K562 (cell line): ENCODE data around the gene SMC4. TPM values are rescaled to one million over a fixed set of nuclear protein-coding genes. Genes with fewer than 3 reads are reported as not detected.

Source experiments
- BMI1 ChIP-seq: fragments of 150-350 bp; IDR thresholded peaks from 2 replicates; pipeline ENCODE4 v1.6.1; 2014; ENCODE audit warnings: low read length
- CXXC5 ChIP-seq: fragments of 250-450 bp; sonication (Bioruptor Pico); IDR thresholded peaks from 2 replicates; pipeline ENCODE4 v1.8.0; 2022; ENCODE audit warnings: inconsistent platforms, mild to moderate bottlenecking, moderate library complexity
- ELF4 ChIP-seq: fragments of 450-650 bp; formaldehyde crosslinking; IDR thresholded peaks from 2 replicates; pipeline ENCODE4 v1.4.0; 2022; ENCODE audit warnings: missing genetic modification characterization
- FOXJ2 ChIP-seq: fragments of 200-800 bp; sonication (Bioruptor generic); IDR thresholded peaks from 2 replicates; pipeline ENCODE4 v1.6.1; 2016; ENCODE audit warnings: missing genetic modification characterization, missing compliant biosample characterization
- FOXK2 ChIP-seq, 2 experiments: fragments of 450-650 bp; IDR thresholded peaks in 1 of 2; conservative IDR thresholded peaks in 1 of 2; 2 replicates each; pipeline ENCODE4 v1.6.1; 2016; ENCODE audit warnings: low read depth in 2 of 2, mild to moderate bottlenecking in 1 of 2
- HDAC2 ChIP-seq: fragments of 450-650 bp; IDR thresholded peaks from 2 replicates; pipeline ENCODE4 v1.6.1; 2016; ENCODE audit warnings: mild to moderate bottlenecking
- HNRNPLL ChIP-seq: fragments of 200-400 bp; formaldehyde crosslinking; IDR thresholded peaks from 2 replicates; pipeline ENCODE4 v1.6.1; 2017; ENCODE audit warnings: low read length, low read depth, mild to moderate bottlenecking; ENCODE audit not compliant: poor library complexity, severe bottlenecking
- IRF1 ChIP-seq: sonication (generic); formaldehyde crosslinking; IDR thresholded peaks from 2 replicates; pipeline ENCODE4 v1.8.0; 2022; ENCODE audit warnings: missing genetic modification reagents, mild to moderate bottlenecking, borderline replicate concordance
- LARP7 ChIP-seq: fragments of 450-650 bp; IDR thresholded peaks from 2 replicates; pipeline ENCODE4 v1.6.1; 2016
- MAFK ChIP-seq: IDR thresholded peaks from 2 replicates; pipeline ENCODE4 v1.6.1; 2011; ENCODE audit warnings: low read length, improper control_type of control experiment
- MBD1 ChIP-seq: fragments of 250-450 bp; sonication (Bioruptor Pico); IDR thresholded peaks from 2 replicates; pipeline ENCODE4 v1.8.0; 2022; ENCODE audit warnings: inconsistent platforms
- MCM5 ChIP-seq: fragments of 450-650 bp; IDR thresholded peaks from 2 replicates; pipeline ENCODE4 v1.6.1; 2016; ENCODE audit warnings: low read depth
- PCBP1 ChIP-seq: fragments of 200-400 bp; formaldehyde crosslinking; IDR thresholded peaks from 2 replicates; pipeline ENCODE4 v1.6.1; 2018; ENCODE audit warnings: mild to moderate bottlenecking, low read depth, low read length; ENCODE audit not compliant: poor library complexity, severe bottlenecking
- PURB ChIP-seq: sonication (generic); formaldehyde crosslinking; IDR thresholded peaks from 2 replicates; pipeline ENCODE4 v1.9.0; 2021; ENCODE audit warnings: low read depth, mild to moderate bottlenecking, missing genetic modification reagents
- SIN3A ChIP-seq, 2 experiments: fragments of 150-350 bp in 1 of 2; IDR thresholded peaks; 2 replicates each; pipeline ENCODE4 v1.6.1; 2011 to 2016; ENCODE audit warnings: borderline replicate concordance in 2 of 2, low read depth in 2 of 2, low read length in 2 of 2, mild to moderate bottlenecking in 2 of 2, moderate library complexity in 2 of 2; ENCODE audit not compliant: control insufficient read depth in 1 of 2
- TRIM24 ChIP-seq, 2 experiments: fragments of 450-650 bp; IDR thresholded peaks; 2 replicates each; pipeline ENCODE4 v1.6.1; 2016
- ZFP30 ChIP-seq: fragments of 250-450 bp; sonication (Bioruptor Pico); IDR thresholded peaks from 2 replicates; pipeline ENCODE4 v1.8.0; 2022; ENCODE audit warnings: moderate library complexity, mild to moderate bottlenecking, inconsistent platforms, borderline replicate concordance
- ZNF140 ChIP-seq: fragments of 250-450 bp; sonication (Bioruptor Pico); IDR thresholded peaks from 2 replicates; pipeline ENCODE4 v1.8.0; 2021; ENCODE audit warnings: moderate library complexity, mild to moderate bottlenecking, inconsistent platforms
- ZNF324 ChIP-seq: fragments of 250-450 bp; sonication (Bioruptor Pico); IDR thresholded peaks from 2 replicates; pipeline ENCODE4 v1.4.0; 2020; ENCODE audit warnings: mild to moderate bottlenecking
- ZNF696 ChIP-seq: fragments of 250-450 bp; sonication (Bioruptor Pico); conservative IDR thresholded peaks from 2 replicates; pipeline ENCODE4 v1.4.0; 2020; ENCODE audit warnings: mild to moderate bottlenecking, moderate library complexity
- ZNF76 ChIP-seq: fragments of 250-450 bp; sonication (Bioruptor Pico); IDR thresholded peaks from 2 replicates; pipeline ENCODE4 v1.4.0; 2020; ENCODE audit warnings: mild to moderate bottlenecking, moderate library complexity, borderline replicate concordance
- polyA plus RNA-seq, 8 experiments: library from polyadenylated mRNA; depleted of rRNA in 4 of 8; stranded (reverse) in 5 of 8; unstranded in 3 of 8; fragments of >200 nt; fragmentation: Nextera tagmentation in 2 of 8; fragmentation: Illumina TruSeq in 1 of 8; extraction: Ambion mirVana in 2 of 8; extraction: Trizol in 1 of 8; gene quantifications; 2 replicates each; pipeline versions ENCODE4 v1.2.1 to v1.2.3, GENCODE V29; 2011 to 2014; ENCODE audit warnings: inconsistent platforms in 1 of 8, missing spikeins in 1 of 8
- total RNA-seq, 7 experiments: library from RNA; depleted of rRNA in 6 of 7; stranded (reverse); fragments of >200 nt in 6 of 7; fragmentation: Illumina TruSeq in 2 of 7; extraction: Trizol in 2 of 7; gene quantifications; 2 replicates each; pipeline versions ENCODE4 v1.2.1 to v1.2.3, GENCODE V29; 2011 to 2021; ENCODE audit warnings: low replicate concordance in 1 of 7
- TF ChIP-seq, protein P1 (sequence below): fragments of 450-650 bp; conservative IDR thresholded peaks from 2 replicates; pipeline ENCODE4 v1.6.1; 2016; ENCODE audit warnings: missing genetic modification characterization, low read depth, mild to moderate bottlenecking, control low read depth, missing compliant biosample characterization

SMC4 gene
- total and polyA plus RNA-seq, 9 of the 15 experiments (the other 6 are each of a cell fraction or from before 2014, with no cell fraction given) = 87.9 to 347 (median 176) TPM

DNA sequence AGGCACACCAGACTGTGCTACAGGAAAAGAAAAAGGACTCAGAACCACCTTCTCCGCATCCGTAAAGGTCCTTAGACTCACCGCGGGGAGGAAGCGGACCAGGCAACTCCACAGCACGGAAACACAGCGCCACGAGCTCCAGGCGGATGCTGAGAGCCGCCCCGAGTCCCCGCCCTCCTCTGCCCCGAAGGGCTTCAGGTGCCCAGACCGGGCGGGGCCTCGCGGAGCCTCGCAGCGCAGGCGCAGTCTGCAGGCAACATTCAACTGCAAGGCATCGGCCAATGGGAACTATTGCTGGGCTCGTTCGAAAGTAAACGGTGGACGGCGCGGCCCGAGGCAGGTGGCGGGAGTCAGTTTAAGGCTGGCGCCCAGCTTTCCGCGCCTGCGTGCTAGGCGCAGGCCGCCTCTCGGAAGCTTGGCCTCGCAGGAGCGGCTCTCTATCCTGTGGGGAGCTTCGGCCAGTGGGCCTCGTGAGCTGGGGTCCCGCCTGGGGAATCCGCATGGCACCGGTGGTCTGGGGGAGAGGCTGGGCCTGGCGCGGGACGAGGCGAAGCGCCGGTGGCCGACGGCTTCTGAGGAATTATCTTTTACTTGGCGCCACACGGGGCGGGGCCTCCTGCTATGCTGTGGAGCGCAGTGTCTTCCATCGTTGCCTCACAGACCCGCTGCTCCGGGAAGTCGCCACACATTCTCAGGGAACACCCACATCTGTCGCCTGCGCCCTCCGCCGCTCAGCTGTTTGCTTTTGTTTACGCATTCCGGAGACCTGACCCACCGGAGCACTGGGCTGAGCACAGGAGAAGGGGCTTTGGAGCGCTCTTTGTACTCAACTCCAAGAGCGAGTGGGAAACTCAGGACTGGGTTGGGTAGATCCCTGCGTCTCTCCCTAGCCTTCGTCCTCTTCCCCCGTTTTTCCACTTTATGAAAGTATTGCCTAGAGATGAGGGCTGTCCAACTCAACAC, 50.5 kb downstream of the SMC4 start, which contains the start of gene TRIM59 (continued):
- TF ChIP-seq, protein P1, sequence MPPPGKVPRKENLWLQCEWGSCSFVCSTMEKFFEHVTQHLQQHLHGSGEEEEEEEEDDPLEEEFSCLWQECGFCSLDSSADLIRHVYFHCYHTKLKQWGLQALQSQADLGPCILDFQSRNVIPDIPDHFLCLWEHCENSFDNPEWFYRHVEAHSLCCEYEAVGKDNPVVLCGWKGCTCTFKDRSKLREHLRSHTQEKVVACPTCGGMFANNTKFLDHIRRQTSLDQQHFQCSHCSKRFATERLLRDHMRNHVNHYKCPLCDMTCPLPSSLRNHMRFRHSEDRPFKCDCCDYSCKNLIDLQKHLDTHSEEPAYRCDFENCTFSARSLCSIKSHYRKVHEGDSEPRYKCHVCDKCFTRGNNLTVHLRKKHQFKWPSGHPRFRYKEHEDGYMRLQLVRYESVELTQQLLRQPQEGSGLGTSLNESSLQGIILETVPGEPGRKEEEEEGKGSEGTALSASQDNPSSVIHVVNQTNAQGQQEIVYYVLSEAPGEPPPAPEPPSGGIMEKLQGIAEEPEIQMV (tag) = peak; percentile 61; the same call in 1 of the 2 replicates
- peak; percentile 12; the same call in 1 of the 2 replicates for TF ChIP-seq HDAC2
- TF ChIP-seq MAFK = no peak; the same call in 1 of the 2 replicates
- no peak for TF ChIP-seq MBD1 (CRISPR knock-in tag)
- peak; percentile 50 to 73; a peak in 3 of 4 replicates for TF ChIP-seq FOXK2 (conservative IDR thresholded peaks at IDR 0.05 in 1 of 2, IDR thresholded peaks at IDR 0.05 in 1 of 2; ENCODE audit: low read depth in 2 of 2)
- no peak for TF ChIP-seq ZFP30
- 0 out of 2 replicates have a peak, but pooled peaks have one; percentile 46 for TF ChIP-seq ELF4
- no peak for TF ChIP-seq PURB
- TF ChIP-seq ZNF696 = no peak
- TF ChIP-seq LARP7 = no peak
- no peak for TF ChIP-seq ZNF324 (CRISPR knock-in tag)
- peak; percentile 50; the same call in 1 of the 2 replicates for TF ChIP-seq ZNF76 (CRISPR knock-in tag)
- no peak for TF ChIP-seq MCM5
- peak; percentile 81 for TF ChIP-seq HNRNPLL
- peak; percentile 36 to 75; a peak in 2 of 4 replicates for TF ChIP-seq SIN3A (IDR thresholded peaks at IDR 0.05; ENCODE audit: borderline replicate concordance in 2 of 2, control insufficient read depth in 1 of 2, low read depth in 2 of 2, low read length in 2 of 2)
- peak; percentile 90 for TF ChIP-seq FOXJ2 (tag)
- peak; percentile 97 for TF ChIP-seq CXXC5 (CRISPR knock-in tag)
- TF ChIP-seq BMI1 = no peak
- peak; percentile 81 for TF ChIP-seq PCBP1
- TF ChIP-seq TRIM24 (IDR thresholded peaks at IDR 0.05) = peak; percentile 38 to 89; a peak in 3 of 4 replicates
- TF ChIP-seq ZNF140 (CRISPR knock-in tag) = no peak
- TF ChIP-seq IRF1 (CRISPR knock-in tag) = peak; percentile 88; the same call in 1 of the 2 replicates
